GM10266 (cell line): ENCODE results near the gene FKBP1A.

Experiments used
- DNase-seq: peaks from one replicate; pipeline ENCODE4 v3.0.0; 2012; ENCODE audit errors: extremely low spot score
- TF ChIP-seq, protein P1 (sequence below): IDR thresholded peaks from 2 replicates; pipeline ENCODE4 v1.5.1; 2012; ENCODE audit warnings: mild to moderate bottlenecking, low read depth; ENCODE audit not compliant: control insufficient read depth, insufficient read depth; ENCODE audit errors: missing control alignments

FKBP1A gene

GRCh38 chr20:1364106-1364505, 28.7 kb downstream of the FKBP1A start:
- TF ChIP-seq, protein P1, sequence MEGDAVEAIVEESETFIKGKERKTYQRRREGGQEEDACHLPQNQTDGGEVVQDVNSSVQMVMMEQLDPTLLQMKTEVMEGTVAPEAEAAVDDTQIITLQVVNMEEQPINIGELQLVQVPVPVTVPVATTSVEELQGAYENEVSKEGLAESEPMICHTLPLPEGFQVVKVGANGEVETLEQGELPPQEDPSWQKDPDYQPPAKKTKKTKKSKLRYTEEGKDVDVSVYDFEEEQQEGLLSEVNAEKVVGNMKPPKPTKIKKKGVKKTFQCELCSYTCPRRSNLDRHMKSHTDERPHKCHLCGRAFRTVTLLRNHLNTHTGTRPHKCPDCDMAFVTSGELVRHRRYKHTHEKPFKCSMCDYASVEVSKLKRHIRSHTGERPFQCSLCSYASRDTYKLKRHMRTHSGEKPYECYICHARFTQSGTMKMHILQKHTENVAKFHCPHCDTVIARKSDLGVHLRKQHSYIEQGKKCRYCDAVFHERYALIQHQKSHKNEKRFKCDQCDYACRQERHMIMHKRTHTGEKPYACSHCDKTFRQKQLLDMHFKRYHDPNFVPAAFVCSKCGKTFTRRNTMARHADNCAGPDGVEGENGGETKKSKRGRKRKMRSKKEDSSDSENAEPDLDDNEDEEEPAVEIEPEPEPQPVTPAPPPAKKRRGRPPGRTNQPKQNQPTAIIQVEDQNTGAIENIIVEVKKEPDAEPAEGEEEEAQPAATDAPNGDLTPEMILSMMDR, result no peak
- no peak for DNase-seq

DNA sequence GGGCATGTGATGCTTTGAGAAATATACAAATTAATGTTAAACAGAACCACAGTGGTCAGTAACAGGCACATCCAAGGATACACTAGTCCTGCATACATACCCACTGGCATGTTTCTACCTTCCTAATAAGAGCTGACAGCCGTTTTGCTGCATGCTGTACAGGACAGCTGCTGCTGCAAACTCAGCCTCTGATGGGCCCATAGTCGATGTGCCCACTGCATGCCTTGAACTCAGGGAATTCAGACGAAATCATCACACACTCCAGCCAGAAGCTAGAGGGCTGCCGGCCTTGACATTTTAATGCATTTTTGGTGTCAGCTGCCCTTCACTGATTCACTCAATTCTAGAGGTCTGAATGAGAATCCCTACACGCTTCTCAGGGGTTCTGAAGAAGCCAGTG, 29.3 kb downstream of the FKBP1A start:
- DNase-seq, result no peak
- TF ChIP-seq, protein P1, result no peak

- DNase-seq, result no peak
Measured at GRCh38 chr20:1362484-1362883, 30.4 kb downstream of the FKBP1A start.

DNA sequence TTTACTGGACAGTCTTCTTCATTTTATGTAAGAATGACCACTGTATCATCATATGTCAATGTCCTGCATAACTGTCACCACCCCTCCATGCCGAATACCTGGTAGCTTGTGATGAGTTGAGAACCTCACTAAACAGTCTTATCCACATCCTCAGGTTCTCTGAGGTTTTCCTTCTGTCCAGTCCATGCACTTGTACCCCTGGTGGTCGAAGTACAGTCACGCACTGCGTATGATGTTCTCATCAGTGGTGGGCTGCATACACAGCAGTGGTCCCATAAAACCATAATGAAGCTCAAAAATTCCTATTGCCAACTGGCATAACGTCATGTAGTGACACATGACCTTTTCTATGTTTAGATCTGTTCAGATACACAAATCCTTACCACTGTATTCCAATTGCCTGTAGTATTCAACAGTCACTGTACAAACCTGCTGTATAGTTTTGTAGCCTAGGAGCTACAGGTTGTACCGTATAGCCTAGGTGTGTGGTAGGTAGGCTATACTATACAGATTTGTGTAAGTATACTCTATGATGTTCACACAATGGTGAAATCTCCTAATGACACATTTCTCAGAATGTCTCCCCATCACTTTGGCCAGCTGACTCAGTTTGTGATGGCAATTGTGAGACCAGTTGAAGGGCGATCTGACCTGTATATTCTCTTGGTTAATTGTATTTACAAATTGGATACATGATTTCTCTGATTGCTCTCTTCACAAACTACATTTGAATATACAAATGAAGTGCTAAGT, 32.6 kb downstream of the FKBP1A start:
- TF ChIP-seq, protein P1, result no peak
- no peak for DNase-seq

More at GRCh38 chr20:1362484-1362883, 30.4 kb downstream of the FKBP1A start:
- TF ChIP-seq, protein P1, result no peak

GRCh38 chr20:1357921-1358671, 34.8 kb downstream of the FKBP1A start:
- TF ChIP-seq, protein P1, result no peak
- DNase-seq, result no peak

DNA sequence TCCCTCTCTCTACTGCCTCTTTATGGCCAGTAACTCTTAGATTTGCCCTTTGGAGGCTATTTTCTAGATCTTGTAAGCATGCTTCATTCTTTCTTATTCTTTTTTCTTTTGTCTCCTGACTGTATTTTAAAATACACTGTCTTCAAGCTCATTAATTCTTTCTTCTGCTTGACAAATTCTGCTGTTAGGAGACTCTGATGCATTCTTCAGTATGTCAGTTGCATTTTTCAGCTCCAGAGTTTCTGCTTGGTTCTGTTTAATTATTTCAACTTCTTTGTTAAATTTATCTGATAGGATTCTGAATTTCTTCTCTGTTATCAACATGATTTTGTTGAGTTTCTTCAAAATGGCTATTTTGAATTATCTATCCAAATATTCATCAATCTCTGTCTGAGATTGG, 38.9 kb downstream of the FKBP1A start:
- TF ChIP-seq, protein P1, result no peak
- no peak for DNase-seq
